ENCODE results near the gene GRAMD1B.

Gene GRAMD1B

DNA sequence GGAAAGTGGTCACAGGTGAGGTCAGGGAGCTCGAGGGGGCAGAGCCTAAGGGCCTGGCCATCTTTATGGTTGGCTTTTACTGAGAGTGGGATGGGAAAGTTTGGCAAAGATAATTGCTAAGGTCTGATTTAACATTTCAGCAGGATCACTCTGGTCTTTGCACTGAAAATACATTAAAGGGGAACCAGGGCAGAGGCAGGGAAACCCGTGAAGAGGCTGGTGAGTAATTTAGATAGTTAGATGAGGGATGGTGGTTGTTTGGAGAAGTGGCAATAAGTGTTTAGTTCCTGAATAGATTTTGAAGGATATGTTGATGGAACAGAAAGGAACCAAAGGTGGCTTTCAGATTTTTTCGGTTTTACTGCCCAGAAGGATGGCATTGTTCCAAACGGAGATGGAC, 173.6 kb downstream of the GRAMD1B start:
- H4K20me1 ChIP-seq (ENCODE audit: insufficient read depth, low read length), result no peaks in the 10 kb centered on the region
- H3K4me1 ChIP-seq (ENCODE audit: insufficient read depth, low read length), result no peaks in the 10 kb centered on the region
- no peak for ATAC-seq (ENCODE audit: insufficient read depth, low read depth)
- DNase-seq, result no peak
- TF ChIP-seq, protein P1, sequence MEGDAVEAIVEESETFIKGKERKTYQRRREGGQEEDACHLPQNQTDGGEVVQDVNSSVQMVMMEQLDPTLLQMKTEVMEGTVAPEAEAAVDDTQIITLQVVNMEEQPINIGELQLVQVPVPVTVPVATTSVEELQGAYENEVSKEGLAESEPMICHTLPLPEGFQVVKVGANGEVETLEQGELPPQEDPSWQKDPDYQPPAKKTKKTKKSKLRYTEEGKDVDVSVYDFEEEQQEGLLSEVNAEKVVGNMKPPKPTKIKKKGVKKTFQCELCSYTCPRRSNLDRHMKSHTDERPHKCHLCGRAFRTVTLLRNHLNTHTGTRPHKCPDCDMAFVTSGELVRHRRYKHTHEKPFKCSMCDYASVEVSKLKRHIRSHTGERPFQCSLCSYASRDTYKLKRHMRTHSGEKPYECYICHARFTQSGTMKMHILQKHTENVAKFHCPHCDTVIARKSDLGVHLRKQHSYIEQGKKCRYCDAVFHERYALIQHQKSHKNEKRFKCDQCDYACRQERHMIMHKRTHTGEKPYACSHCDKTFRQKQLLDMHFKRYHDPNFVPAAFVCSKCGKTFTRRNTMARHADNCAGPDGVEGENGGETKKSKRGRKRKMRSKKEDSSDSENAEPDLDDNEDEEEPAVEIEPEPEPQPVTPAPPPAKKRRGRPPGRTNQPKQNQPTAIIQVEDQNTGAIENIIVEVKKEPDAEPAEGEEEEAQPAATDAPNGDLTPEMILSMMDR (IDR thresholded peaks at IDR 0.05; ENCODE audit: borderline replicate concordance, extremely low read depth, low read length, poor library complexity, severe bottlenecking), result no peak
- no peak for TF ChIP-seq EZH2 (IDR thresholded peaks at IDR 0.05; ENCODE audit: borderline replicate concordance, low read depth, low read length, severe bottlenecking)
- no peak overlapping the region for H2AFZ ChIP-seq (ENCODE audit: low read depth, low read length)
- H3K9me3 ChIP-seq (ENCODE audit: insufficient read depth, low read length, severe bottlenecking), result no peaks in the 10 kb centered on the region
- H3K27me3 ChIP-seq (ENCODE audit: insufficient read depth, low read length, poor library complexity), result no peaks in the 10 kb centered on the region
- H3K36me3 ChIP-seq (ENCODE audit: insufficient read depth, low read length), result peaks cover 51% of the 10 kb centered on the region
- H3K4me3 ChIP-seq (ENCODE audit: low read depth in 1 of 2, low read length in 2 of 2), result no peak overlapping the region
- H3K9ac ChIP-seq (ENCODE audit: low read depth, low read length), result no peak overlapping the region
- no peak overlapping the region for H3K27ac ChIP-seq (ENCODE audit: low read length)
- no peaks in the 10 kb centered on the region for H3K79me2 ChIP-seq (ENCODE audit: insufficient read depth, low read length)
- H3K4me2 ChIP-seq (ENCODE audit: insufficient read depth, low read length), result no peak overlapping the region

DNA sequence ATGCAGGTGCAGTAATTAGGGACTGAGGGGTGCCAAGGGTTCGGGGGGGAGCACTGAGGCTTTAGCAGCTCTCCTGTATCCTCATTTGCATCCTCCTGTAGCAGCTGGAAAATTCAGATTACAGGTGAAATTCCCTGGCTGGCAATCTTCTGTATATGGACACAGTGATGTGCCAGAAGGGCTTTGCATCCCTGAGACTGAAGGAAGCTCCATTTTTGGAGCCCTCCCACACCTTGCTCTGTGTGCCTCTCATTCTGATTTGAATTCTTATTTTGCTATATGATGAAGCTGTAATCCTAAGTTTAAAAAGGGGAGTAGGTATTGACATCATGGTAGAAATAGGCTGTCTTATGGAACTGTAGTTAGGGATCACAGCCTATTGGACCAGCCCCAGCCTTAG, 177.7 kb downstream of the GRAMD1B start:
- no peak overlapping the region for H3K27ac ChIP-seq (ENCODE audit: low read length)
- H3K79me2 ChIP-seq (ENCODE audit: insufficient read depth, low read length), result no peaks in the 10 kb centered on the region
- no peak overlapping the region for H3K9ac ChIP-seq (ENCODE audit: low read depth, low read length)
- H3K27me3 ChIP-seq (ENCODE audit: insufficient read depth, low read length, poor library complexity), result no peaks in the 10 kb centered on the region
- no peaks in the 10 kb centered on the region for H4K20me1 ChIP-seq (ENCODE audit: insufficient read depth, low read length)
- DNase-seq (no peak), ATAC-seq (ENCODE audit: insufficient read depth, low read depth) (no peak)
- no peaks in the 10 kb centered on the region for H3K9me3 ChIP-seq (ENCODE audit: insufficient read depth, low read length, severe bottlenecking)
- H3K4me2 ChIP-seq (ENCODE audit: insufficient read depth, low read length), result no peak overlapping the region
- TF ChIP-seq, protein P1 (IDR thresholded peaks at IDR 0.05; ENCODE audit: borderline replicate concordance, extremely low read depth, low read length, poor library complexity, severe bottlenecking), result no peak
- no peak for TF ChIP-seq EZH2 (IDR thresholded peaks at IDR 0.05; ENCODE audit: borderline replicate concordance, low read depth, low read length, severe bottlenecking)
- no peak overlapping the region for H3K4me3 ChIP-seq (ENCODE audit: low read depth in 1 of 2, low read length in 2 of 2)
- no peak overlapping the region for H2AFZ ChIP-seq (ENCODE audit: low read depth, low read length)
- peaks cover 55% of the 10 kb centered on the region for H3K36me3 ChIP-seq (ENCODE audit: insufficient read depth, low read length)
- no peaks in the 10 kb centered on the region for H3K4me1 ChIP-seq (ENCODE audit: insufficient read depth, low read length)

DNA sequence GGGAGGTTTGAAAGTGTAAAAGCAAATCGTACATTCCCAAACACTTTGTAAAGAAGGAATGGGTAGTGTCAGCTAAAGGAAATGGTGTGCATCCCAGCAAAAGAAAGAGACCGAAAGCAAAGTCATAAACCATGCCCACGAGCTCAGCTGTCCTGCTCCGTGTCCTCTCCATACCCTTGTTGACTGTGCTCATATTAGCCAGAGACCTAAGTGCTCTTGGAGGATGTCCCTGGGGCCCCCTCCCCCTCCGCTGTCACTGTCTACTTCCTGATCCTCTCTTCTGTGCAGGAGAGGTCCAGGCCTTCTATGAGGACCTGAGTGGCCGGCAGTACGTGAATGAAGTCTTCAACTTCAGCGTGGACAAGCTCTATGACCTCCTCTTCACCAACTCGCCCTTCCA, 178.3 kb downstream of the GRAMD1B start:
- no peak for ATAC-seq (ENCODE audit: insufficient read depth, low read depth)
- Histone ChIP-seq H3K36me3 (ENCODE audit: insufficient read depth, low read length) (peaks cover 55% of the 10 kb centered on the region), H4K20me1 (ENCODE audit: insufficient read depth, low read length) (no peaks in the 10 kb centered on the region), H3K4me1 (ENCODE audit: insufficient read depth, low read length) (no peaks in the 10 kb centered on the region), H3K27ac (ENCODE audit: low read length) (no peak overlapping the region), H3K9me3 (ENCODE audit: insufficient read depth, low read length, severe bottlenecking) (no peaks in the 10 kb centered on the region), H3K9ac (ENCODE audit: low read depth, low read length) (no peak overlapping the region), H3K27me3 (ENCODE audit: insufficient read depth, low read length, poor library complexity) (no peaks in the 10 kb centered on the region), H3K4me3 (ENCODE audit: low read depth in 1 of 2, low read length in 2 of 2) (no peak overlapping the region), H3K4me2 (ENCODE audit: insufficient read depth, low read length) (no peak overlapping the region), H3K79me2 (ENCODE audit: insufficient read depth, low read length) (no peaks in the 10 kb centered on the region), H2AFZ (ENCODE audit: low read depth, low read length) (no peak overlapping the region)
- DNase-seq, result no peak
- TF ChIP-seq EZH2 (IDR thresholded peaks at IDR 0.05; ENCODE audit: borderline replicate concordance, low read depth, low read length, severe bottlenecking), result no peak
- TF ChIP-seq, protein P1 (IDR thresholded peaks at IDR 0.05; ENCODE audit: borderline replicate concordance, extremely low read depth, low read length, poor library complexity, severe bottlenecking), result no peak

DNA sequence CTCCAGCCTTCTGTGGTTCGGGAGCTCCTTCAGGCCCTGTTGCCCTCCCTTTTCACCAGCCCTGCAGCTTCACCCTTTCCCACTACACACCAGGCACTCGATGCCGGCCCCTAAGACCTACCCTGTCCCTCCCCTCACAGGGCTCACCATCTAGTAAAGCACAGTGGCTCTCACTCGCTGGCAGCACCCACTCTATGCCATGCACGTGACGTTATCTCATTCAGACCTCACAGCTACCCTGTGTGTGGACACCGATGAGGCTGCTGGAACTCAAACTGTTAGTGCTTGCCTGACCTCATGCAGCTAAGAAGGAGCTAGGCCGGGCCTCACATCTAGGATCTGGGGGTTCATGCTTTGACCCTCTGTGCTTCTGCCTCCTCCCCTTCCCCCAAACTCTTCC, 178.9 kb downstream of the GRAMD1B start:
- Histone ChIP-seq H3K9ac (ENCODE audit: low read depth, low read length) (no peak overlapping the region), H3K4me3 (ENCODE audit: low read depth in 1 of 2, low read length in 2 of 2) (no peak overlapping the region), H3K27me3 (ENCODE audit: insufficient read depth, low read length, poor library complexity) (no peaks in the 10 kb centered on the region), H2AFZ (ENCODE audit: low read depth, low read length) (no peak overlapping the region), H3K9me3 (ENCODE audit: insufficient read depth, low read length, severe bottlenecking) (no peaks in the 10 kb centered on the region), H3K79me2 (ENCODE audit: insufficient read depth, low read length) (no peaks in the 10 kb centered on the region), H3K4me1 (ENCODE audit: insufficient read depth, low read length) (no peaks in the 10 kb centered on the region), H3K36me3 (ENCODE audit: insufficient read depth, low read length) (peaks cover 56% of the 10 kb centered on the region), H4K20me1 (ENCODE audit: insufficient read depth, low read length) (no peaks in the 10 kb centered on the region), H3K4me2 (ENCODE audit: insufficient read depth, low read length) (no peak overlapping the region), H3K27ac (ENCODE audit: low read length) (no peak overlapping the region)
- DNase-seq (no peak), ATAC-seq (ENCODE audit: insufficient read depth, low read depth) (no peak)
- TF ChIP-seq EZH2 (IDR thresholded peaks at IDR 0.05; ENCODE audit: borderline replicate concordance, low read depth, low read length, severe bottlenecking), result no peak
- TF ChIP-seq, protein P1 (IDR thresholded peaks at IDR 0.05; ENCODE audit: borderline replicate concordance, extremely low read depth, low read length, poor library complexity, severe bottlenecking), result no peak
